ENCODE results near the gene TST.

- no peak for TF ChIP-seq EZH2 (IDR thresholded peaks at IDR 0.05; ENCODE audit: low read length)
- TF ChIP-seq CTCF (optimal IDR thresholded peaks at IDR 0.05 in 1 of 3, IDR thresholded peaks at IDR 0.05 in 1 of 3, conservative IDR thresholded peaks at IDR 0.05 in 1 of 3; ENCODE audit: extremely low read depth in 1 of 3, insufficient read depth in 2 of 3, low read length in 3 of 3): no peak
These were observed 49.6 kb upstream of the TST start for GRCh38 chr22:37068859-37069258.
